MCF 10A (cell line): ENCODE measurements around the gene NUB1. TPM values are rescaled to one million over a fixed set of nuclear protein-coding genes. Genes with fewer than 3 reads are reported as not detected.

Source experiments
- BruUV-seq: library from RNA; stranded (reverse); fragments of 400-500 nt; replicated peaks from 2 replicates; lab custom pipeline; 2021; lab: Mats Ljungman, UMichigan
- CTCF ChIA-PET: fragments of 300-600 bp; sonication (Branson Sonifier 250); formaldehyde crosslinking; extraction: SDS; loops from one replicate; lab custom pipeline; 2021; ENCODE audit warnings: antibody characterized with exemption, inconsistent platforms; lab: Yijun Ruan, JAX
- POLR2A ChIA-PET: fragments of 300-600, 350-650 bp; sonication (Branson Sonifier 250); formaldehyde crosslinking; extraction: SDS; loops from one replicate; lab custom pipeline; 2020; ENCODE audit warnings: antibody characterized with exemption, inconsistent platforms; lab: Yijun Ruan, JAX
- DNase-seq: peaks from one replicate; pipeline ENCODE4 v3.0.0-alpha.2; 2018; ENCODE audit not compliant: unreplicated experiment
- H3K27ac Mint-ChIP-seq: one replicate; pipeline ENCODE4 v1.8.0; 2022; ENCODE audit warnings: mild to moderate bottlenecking, low read depth, mixed read lengths; ENCODE audit not compliant: unreplicated experiment
- H3K27me3 Mint-ChIP-seq: one replicate; pipeline ENCODE4 v1.8.0; 2022; ENCODE audit warnings: mixed read lengths; ENCODE audit not compliant: insufficient read depth, unreplicated experiment
- H3K36me3 Mint-ChIP-seq: one replicate; pipeline ENCODE4 v1.8.0; 2022; ENCODE audit warnings: mild to moderate bottlenecking, moderate library complexity, mixed read lengths; ENCODE audit not compliant: insufficient read depth, unreplicated experiment
- H3K4me1 Mint-ChIP-seq: one replicate; pipeline ENCODE4 v1.8.0; 2022; ENCODE audit warnings: mixed read lengths; ENCODE audit not compliant: insufficient read depth, unreplicated experiment
- H3K4me3 Mint-ChIP-seq: one replicate; pipeline ENCODE4 v1.8.0; 2022; ENCODE audit warnings: mild to moderate bottlenecking, moderate library complexity, mixed read lengths; ENCODE audit not compliant: unreplicated experiment
- H3K9me3 Mint-ChIP-seq: one replicate; pipeline ENCODE4 v1.8.0; 2022; ENCODE audit warnings: mixed read lengths; ENCODE audit not compliant: unreplicated experiment
- CTCF ChIP-seq: fragments of 200-600 bp; IDR thresholded peaks from one replicate; pipeline ENCODE4 v1.8.0; 2022; ENCODE audit warnings: antibody characterized with exemption, mild to moderate bottlenecking; ENCODE audit not compliant: unreplicated experiment
- intact Hi-C: fragments of 100-400 bp; cut with micrococcal nuclease; formaldehyde crosslinking; loops from 2 replicates; pipeline ENCODE4 v1.14.1; 2022
- total RNA-seq: library from RNA; stranded (reverse); gene quantifications from 2 replicates; pipeline ENCODE4 v1.2.3, GENCODE V29; 2022

The NUB1 gene
- total RNA-seq, 1 experiment from 2014 or later = 53.3 TPM

- intact Hi-C loops = no loop called here
- Mint-ChIP-seq H3K4me3 (no peak overlapping the region), H3K27ac (no peak overlapping the region), H3K4me1 (peaks cover 14% of the 10 kb centered on the region), H3K9me3 (peaks cover 16% of the 10 kb centered on the region), H3K27me3 (no peaks in the 10 kb centered on the region), H3K36me3 (no peaks in the 10 kb centered on the region)
- ChIA-PET CTCF (interaction anchor here (0.9 kb wide), 1 partner anchor 54 kb away, joined by 3 read pairs; no protein-coding TSS in a partner anchor), POLR2A (no interaction called here)
- no TSS peak for BruUV-seq
- DNase-seq = no peak
- TF ChIP-seq CTCF = no peak
These were observed 80.6 kb downstream of the NUB1 start for GRCh38 chr7:151422212-151422611.

GRCh38 chr7:151423226-151423625 lies 81.6 kb downstream of the NUB1 start:
- DNase-seq = no peak
- Mint-ChIP-seq H3K4me3 (no peak overlapping the region), H3K27ac (no peak overlapping the region), H3K9me3 (peaks cover 11% of the 10 kb centered on the region), H3K4me1 (peaks cover 14% of the 10 kb centered on the region), H3K27me3 (no peaks in the 10 kb centered on the region), H3K36me3 (no peaks in the 10 kb centered on the region)
- ChIA-PET CTCF (interaction anchor here (0.9 to 1.2 kb wide), 3 partner anchors 10 to 55 kb away, joined by 3 to 4 read pairs (median 3); no protein-coding TSS in a partner anchor), POLR2A (no interaction called here)
- intact Hi-C loops = no loop called here
- BruUV-seq = no TSS peak
- no peak for TF ChIP-seq CTCF

GRCh38 chr7:151423936-151424335 lies 82.3 kb downstream of the NUB1 start:
- Mint-ChIP-seq H3K27me3 (no peaks in the 10 kb centered on the region), H3K27ac (no peak overlapping the region), H3K4me1 (peaks cover 14% of the 10 kb centered on the region), H3K36me3 (no peaks in the 10 kb centered on the region), H3K9me3 (peaks cover 9% of the 10 kb centered on the region), H3K4me3 (no peak overlapping the region)
- no peak for TF ChIP-seq CTCF
- BruUV-seq = no TSS peak
- CTCF ChIA-PET = interaction anchor here (1.2 kb wide), 1 partner anchor 25 kb away, joined by 4 read pairs; no protein-coding TSS in a partner anchor
- no peak for DNase-seq
- POLR2A ChIA-PET = interaction anchor here (0.6 kb wide), 1 partner anchor 9 kb away, joined by 3 read pairs; no protein-coding TSS in a partner anchor
- intact Hi-C loops = no loop called here

- no peak for TF ChIP-seq CTCF
These were observed 83.2 kb downstream of the NUB1 start for GRCh38 chr7:151424799-151425198.

More at GRCh38 chr7:151424799-151425198, 83.2 kb downstream of the NUB1 start:
- Mint-ChIP-seq H3K36me3 (no peaks in the 10 kb centered on the region), H3K27me3 (no peaks in the 10 kb centered on the region), H3K4me1 (peaks cover 14% of the 10 kb centered on the region), H3K27ac (no peak overlapping the region), H3K4me3 (no peak overlapping the region), H3K9me3 (peaks cover 9% of the 10 kb centered on the region)
- POLR2A ChIA-PET = no interaction called here
- DNase-seq = no peak
- intact Hi-C loops = no loop called here
- CTCF ChIA-PET = no interaction called here
- BruUV-seq = no TSS peak
